HG03159 (cell line): ENCODE results near the gene OR4A15.

ENCODE experiments used
- ATAC-seq: cut with Tn5 transposase; IDR thresholded peaks from one replicate; pipeline ENCODE4 v1.9.1; 2021; ENCODE audit warnings: mild to moderate bottlenecking, moderate library complexity; ENCODE audit not compliant: unreplicated experiment

Gene OR4A15

DNA sequence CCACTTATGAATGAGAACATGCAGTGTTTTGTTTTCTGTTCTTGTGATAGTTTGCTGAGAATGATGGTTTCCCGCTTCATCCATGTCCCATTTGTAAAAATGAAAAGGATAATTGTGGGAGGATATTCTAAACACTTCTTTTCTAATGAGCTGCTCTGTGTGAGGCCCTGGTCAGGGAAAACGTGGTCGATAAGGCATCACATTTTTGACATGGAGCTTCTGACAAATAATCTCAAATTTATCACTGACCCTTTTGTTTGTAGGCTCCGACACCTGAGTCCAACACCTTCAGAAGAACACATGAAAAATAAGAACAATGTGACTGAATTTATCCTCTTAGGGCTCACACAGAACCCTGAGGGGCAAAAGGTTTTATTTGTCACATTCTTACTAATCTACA, at the start of gene OR4A15:
OR4A15 (plus strand) TSS at position 301 of the 400 bp plus-strand sequence; CDS start at position 301, 0 bp downstream.
- ATAC-seq = no peak

DNA sequence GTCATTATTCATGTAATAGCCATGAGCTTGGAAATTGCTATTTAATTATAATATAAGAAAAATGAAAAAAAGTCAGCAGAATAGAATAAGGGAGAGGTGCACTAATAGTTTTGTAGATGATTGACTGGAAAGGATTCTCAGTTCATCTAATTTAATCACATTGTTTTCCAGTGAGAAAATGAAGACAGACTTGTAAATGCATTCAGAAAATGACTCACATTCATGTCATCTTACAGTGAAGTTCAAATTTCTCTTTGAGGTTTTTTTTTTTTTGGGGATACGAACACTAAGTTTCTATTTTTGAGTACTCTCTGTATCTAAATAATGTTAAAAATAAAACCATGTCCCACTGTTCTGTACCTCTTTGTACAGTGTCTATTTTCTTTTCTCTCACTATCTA, 43.3 kb upstream of the OR4A15 start:
- ATAC-seq = no peak

DNA sequence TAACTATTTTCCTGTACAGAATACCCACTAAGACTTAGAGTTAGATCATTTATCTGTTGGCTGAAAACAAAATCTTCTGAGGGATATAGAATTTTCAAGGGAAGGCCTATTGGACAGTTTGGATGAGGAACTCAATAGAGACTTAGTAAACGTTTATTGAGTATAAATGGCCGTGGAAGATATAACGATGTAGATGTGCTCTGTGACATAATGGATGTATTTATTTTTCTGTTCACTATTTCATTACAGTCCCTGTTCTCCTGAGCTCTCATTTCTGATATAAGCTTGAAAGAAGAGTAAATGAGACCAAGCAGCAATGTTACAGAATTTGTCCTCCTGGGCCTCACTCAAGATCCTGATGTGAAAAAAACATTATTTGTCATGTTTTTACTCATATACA, 24.9 kb upstream of the OR4A15 start, which contains the start of gene OR4A16:
OR4A16 (plus strand) TSS at position 301 of the 400 bp plus-strand sequence; CDS start at position 301, 0 bp downstream.
- no peak for ATAC-seq

DNA sequence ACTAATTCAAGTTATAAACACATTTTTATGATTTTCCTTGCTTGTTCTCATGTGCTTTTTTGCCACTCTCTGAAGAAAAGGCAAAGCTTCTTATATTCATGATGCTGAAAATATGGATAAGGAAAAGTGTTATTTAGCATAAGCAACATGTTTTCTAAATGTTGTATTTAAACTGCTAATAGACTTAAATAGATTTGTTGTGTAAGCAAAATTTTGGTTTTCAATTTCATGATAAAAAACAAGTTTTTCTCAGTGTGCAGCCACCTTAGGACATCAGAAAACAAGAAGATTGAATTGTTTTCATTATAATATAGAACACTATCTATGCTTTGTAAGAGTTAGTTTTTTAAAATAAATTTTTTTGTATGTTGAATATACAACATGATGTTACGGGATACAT, 22.5 kb upstream of the OR4A15 start:
- no peak for ATAC-seq

DNA sequence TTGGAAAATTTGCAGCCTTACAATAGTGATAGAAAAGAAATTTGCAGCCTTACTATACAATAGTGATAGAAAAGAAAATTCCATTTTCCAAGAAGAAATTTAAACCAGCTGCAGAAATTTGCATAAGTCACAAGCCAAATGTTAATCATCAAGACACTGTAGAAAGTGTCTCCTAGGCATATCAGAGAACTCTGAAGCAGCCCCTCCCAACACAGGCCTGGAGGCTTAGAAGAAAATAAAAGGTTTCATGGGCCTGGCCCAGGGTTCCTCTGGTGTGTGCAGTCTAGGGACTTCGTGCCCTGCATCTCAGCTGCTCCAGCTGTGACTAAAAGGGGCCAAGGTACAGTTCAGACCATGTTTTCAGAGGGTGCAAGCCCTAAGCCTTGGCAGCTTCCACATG, 18.7 kb upstream of the OR4A15 start:
- ATAC-seq = no peak

DNA sequence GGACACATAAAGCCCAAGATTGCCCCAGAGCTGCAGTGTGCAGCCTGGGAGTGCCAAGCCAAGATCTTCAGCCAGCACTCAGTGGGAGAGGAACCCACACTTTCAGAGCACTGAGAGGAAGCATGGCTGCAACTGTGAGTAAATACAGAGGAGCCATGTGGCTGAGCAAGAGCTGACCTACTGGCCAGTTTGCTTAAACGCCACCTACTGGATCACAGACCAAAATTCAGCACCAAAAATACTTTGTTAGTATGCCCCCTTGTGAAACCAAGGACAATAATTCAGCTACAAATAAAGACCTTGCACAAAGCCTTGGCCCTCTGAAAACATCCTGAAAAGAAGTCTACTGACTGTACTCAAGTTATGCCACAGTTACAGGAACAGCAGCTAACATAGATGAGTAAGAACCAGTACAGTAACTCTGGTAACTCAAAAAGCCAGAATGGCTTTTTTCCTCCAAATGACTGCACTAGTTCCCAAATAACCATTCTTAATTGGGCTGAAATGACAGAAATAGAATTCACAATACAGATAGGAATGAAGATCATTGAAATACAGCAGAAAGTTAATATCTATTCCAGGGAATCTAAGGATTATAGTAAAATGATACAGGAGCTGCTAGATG, 10.1 kb upstream of the OR4A15 start:
- no peak for ATAC-seq

DNA sequence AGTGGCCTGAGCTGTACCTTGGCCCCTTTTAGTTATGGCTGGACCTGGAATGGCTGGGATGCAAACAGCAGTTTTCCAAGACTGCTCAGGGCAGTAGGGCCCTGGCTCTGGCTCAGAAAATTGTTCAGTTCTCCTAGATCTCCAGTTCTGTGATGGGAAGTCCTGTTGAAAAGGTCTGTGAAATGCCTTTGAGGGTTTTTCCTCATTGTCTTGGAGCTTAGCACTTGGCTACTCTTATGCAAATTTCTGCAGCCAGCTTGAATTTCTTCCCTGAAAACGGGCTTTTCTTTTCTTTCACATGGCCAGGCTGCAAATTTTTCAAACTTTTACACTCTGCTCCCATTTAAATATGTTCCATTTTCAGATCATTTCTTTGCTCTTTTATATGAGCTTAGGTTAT, 33.2 kb downstream of the OR4A15 start:
- no peak for ATAC-seq
